GM21381 (cell line): ENCODE data around the gene TCEAL1.
"Not testable (repeated sequence)": the region's sequence is repeated elsewhere in the genome, so short reads cannot be mapped to it uniquely, and the experiment has no call there.

Source experiments
- ATAC-seq: cut with Tn5 transposase; IDR thresholded peaks from one replicate; pipeline ENCODE4 v1.9.1; 2021; ENCODE audit warnings: mild to moderate bottlenecking, moderate library complexity; ENCODE audit not compliant: unreplicated experiment

Gene TCEAL1

DNA sequence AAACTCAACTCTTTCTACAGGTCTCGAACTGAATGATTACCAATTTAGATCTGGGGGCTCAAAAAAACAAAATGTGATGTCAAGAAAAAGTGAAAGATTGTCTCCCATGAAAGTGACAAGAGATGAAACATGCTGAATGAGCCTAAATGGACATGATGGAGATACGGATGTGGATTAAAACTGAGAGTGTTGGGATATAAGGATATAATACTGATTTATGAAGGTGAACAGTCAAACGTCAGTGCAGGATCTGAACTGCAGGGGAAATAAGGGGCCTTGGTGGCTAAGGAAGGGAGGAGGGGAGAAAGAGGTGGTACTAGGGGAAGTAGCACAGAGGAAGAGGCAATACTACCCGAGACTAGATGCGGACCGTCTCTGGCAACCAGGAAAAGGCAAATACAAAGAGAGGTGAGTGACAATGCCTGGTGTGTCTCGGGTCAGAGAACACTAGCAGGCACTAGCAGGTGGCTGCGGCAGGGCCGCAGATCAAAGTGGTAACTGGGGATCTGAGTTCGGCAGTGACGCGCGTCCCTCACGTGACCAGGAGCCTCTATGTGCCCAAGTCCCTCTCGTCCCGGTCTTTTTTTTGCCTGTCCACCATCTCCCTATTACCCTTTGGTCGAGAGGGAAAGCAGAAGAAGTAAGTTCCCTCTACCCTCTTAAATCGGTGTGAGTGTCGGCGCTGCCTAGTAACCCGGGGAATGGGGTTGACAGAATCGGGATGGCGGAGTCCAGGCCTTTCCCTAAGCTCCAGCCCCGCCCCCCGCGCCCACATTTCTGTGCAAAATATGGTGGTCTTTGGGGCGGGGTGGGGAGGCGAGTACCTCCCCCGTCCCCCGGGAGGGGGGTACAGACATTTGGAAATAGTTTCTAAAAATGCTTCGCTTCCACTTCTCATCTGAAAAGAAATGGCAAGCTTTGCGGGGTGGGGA is at the start of gene TCEAL1:
Gene TCEAL1, plus strand, starts transcription at position 590 of the 932 bp plus-strand sequence. CDS start 942 bp downstream, outside the sequence.
- peak; percentile 73 for ATAC-seq

DNA sequence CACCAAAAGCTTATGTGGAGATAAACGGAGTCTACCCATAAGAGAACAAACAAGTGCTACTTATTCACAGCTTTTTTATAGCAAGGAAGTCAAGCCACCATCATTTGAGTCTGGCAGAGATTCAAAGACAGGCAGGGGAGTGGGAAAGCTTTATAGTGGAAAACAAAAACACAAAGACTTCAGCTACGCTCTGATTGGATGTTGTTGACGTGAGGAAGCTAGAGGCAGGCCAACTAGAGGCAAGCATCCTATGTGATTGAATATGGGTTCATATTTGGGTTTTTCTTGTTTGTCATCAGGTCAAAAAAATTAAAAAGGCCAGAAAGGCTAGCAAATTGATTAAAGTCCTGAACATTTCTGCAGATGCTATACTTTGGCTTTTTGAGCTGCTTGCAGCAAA is 44.2 kb upstream of the TCEAL1 start:
- ATAC-seq = no peak

DNA sequence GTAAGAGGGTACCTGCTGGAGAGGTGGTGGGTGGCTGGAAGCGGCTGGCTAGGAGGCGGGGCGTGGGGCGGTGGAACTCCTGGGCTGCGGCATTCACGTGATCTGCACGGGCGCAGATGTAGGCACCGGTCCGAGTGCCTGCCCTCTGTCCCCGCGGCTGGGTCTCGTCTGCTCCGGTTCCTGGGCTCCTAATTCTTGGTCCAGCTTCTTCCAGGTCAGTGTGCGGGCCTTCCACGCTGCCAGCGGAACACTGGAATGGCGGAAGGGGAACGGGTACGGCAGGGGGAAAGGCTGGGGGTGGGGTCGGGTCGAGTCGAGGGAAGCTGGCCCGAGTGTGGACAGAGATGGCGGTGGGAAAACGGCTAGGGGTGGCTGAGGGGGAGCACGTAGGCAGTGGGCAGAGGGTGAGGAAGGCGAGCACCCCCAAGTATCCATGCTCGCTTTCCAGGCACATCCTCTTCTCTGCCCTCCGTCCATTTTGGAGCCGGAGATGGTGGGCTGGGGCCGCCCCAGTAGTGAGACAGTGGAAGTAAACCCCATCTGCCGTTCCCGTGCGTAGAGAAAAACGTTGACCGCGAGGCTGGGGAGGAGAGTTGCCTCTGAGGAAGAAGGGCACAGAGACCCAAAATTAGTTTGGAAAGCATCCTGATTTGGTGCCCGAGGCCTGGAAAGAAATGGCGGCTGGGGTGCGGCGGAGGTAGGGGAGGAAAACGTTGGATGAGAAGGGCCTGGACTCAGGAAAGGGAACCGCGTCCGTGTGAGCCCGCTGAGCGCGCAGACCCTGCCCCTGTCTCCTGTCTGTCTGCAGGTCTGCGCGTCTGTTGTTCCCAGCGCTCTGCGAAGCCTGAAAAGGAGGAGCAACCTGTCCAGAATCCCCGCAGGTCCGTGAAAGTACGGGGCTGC is 43.1 kb upstream of the TCEAL1 start, which contains the start of gene TCEAL4:
Gene TCEAL4, plus strand, starts transcription at position 105 of the 903 bp plus-strand sequence. CDS start 1,161 bp downstream, outside the sequence.
- ATAC-seq = peak; percentile 95

DNA sequence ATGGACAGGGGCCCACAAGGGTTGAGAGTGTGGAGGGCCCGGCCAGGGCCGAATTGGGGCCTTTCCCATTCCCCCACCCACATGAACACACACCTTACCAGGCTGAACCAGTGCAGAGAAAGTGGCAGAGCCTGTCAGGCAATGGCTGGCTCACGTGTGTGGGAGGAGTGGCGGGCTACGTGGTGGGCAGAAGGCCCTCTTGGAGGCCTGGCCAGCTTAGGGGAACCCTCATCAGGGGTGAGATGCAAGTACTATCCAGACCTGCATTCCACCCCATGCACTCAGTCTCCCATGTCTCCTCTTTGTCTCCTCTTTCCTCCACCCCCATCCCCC is 42.5 kb upstream of the TCEAL1 start:
- ATAC-seq = no peak

DNA sequence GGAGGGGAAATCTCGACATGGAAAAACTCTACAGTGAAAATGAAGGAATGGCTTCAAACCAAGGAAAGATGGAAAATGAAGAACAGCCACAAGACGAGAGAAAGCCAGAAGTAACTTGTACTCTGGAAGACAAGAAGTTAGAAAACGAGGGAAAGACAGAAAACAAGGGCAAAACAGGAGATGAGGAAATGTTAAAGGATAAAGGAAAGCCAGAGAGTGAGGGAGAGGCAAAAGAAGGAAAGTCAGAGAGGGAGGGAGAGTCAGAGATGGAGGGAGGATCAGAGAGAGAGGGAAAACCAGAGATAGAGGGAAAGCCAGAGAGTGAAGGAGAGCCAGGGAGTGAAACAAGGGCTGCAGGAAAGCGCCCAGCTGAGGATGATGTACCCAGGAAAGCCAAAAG is 42.1 kb upstream of the TCEAL1 start:
- ATAC-seq = no peak

DNA sequence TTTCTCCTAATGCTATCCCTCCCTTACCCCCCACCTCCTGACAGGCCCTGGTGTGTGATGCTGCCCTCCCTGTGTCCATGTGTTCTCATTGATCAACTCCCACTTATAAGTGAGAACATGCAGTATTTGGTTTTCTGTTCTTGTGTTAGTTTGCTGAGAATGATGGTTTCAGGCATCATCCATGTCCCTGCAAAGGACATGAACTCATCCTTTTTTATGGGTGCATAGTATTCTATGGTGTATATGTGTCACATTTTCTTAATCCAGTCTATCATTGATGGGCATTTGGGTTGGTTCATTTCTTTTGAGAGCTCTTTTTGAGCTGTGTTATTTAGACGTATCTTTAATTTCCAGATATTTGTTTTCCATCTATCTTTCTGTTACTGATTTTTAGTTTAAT is 36.5 kb upstream of the TCEAL1 start:
- not testable (repeated sequence) for ATAC-seq

GRCh38 chrX:103595202-103595601 is 33.6 kb upstream of the TCEAL1 start:
- ATAC-seq = not testable (repeated sequence)

- peak; percentile 82 for ATAC-seq
Observed at GRCh38 chrX:103607364-103608305, 21.1 kb upstream of the TCEAL1 start, which contains the start of gene TCEAL3. TCEAL3 (plus strand) TSS chrX:103607963; CDS start chrX:103609065, 1,102 bp downstream.

DNA sequence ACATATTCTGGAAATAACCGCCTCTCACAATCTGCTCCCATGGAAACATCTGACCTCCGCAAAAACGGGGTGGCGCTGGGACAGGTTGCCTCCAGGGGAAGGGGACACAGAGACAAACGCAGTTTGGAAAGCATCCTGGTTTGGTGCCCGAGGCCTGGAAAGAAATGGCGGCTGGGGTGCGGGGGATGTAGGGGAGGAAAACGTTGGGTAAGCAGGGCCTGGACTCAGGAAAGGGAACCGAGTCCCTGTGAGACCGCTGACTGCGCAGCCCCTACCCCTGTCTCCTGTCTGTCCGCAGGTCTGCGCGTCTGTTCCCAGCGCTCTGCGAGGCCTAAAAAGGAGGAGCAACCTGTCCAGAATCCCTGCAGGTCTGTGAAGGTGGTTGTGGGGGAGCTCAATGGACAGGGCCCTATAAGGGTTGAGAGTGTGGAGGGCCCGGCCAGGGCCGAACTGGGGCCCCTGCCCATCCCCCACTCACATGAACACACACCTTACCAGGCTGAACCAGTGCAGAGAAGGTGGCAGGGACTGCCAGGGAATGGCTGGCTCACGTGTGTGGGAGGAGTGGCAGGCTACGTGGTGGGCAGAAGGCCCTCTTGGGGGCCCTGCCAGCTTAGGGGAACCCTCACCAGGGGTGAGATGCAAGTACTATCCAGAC is 20.3 kb upstream of the TCEAL1 start:
- ATAC-seq = peak; percentile 29

DNA sequence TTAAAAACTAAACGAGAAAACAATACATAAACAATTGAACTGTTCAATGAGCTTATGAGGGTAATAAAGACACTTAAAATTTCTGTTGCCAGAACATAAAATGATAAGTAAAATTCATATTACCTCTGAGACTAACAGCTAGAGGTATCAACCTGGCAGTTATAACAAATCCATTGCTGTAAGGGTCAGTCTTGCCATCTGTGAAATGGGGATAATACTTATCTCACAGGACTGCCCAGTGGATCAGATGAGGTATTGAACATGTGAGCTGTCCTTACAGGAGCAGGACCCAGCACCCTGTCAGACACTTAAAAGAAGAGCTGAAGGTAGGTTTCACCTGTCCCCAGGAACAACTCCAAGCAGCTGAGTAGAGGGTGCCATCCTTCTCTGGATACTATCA is 18.5 kb upstream of the TCEAL1 start:
- no peak for ATAC-seq

DNA sequence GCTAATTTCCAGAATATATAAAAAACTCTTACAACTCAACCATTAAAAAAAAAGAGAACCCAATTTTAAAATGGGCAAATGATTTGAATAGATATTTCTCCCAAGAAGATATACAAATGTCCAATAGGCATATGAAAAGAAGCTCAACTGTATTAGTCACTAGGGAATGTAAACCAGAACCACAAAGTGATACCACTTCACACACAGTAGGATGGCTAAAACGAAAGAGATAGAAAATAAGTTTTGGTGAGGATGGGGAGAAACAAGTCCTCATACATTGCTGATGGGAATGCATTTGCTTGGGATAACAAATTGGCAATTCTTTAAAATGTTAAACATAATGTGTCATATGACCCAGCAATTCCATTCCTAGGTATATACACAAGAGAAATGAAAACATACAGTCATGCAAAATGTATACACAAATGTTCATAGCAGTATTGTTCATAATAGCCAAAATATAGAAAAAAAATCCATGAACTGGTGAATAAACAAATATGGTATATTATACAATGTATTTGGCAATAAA is 15.3 kb upstream of the TCEAL1 start:
- ATAC-seq = no peak

DNA sequence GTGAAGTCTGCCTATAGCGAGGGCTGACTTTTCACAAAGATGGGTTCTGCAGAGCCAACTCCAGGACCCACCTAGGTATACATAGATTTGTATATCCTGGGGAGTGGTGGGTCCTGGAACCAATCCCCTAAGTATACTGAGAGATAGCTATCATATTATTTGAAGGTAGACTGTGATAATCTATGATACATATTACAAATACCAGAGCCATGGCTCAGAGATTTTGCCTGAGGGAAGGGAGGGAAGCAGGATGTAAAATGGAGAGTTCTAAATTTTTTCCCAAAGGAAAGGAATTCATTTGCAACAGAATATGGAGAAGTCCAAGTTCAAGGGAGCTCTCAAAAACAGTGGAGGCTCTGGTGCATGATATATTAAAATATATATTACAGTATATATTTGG is 13.8 kb upstream of the TCEAL1 start:
- ATAC-seq = no peak

DNA sequence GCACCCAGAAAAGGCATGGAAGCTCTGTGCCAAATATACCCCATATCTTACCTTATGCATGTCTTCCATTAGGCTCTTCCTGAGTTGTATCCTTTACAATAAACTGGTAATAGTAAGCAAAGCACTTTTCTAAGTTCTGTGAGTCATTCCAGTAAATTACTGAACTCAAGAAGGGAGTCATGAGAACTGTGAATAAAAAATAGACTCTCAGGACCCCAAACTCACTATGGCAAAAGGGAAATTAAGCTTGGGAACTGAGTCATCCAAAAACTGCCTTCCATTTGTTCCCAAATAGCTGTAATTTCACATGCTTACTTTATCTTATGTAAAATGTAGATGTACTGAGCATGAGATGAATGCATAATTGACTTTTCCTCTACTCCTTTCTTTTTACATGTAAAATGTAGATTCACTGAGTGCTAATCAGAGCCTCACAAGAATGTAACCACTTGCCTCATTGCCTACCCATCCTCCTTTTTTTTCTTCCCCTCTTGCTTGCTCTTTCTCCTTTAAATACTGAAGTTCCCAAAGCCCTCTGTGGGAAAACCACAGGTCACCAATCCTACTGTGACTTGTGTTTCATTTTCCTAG is 12.9 kb upstream of the TCEAL1 start:
- ATAC-seq = no peak

DNA sequence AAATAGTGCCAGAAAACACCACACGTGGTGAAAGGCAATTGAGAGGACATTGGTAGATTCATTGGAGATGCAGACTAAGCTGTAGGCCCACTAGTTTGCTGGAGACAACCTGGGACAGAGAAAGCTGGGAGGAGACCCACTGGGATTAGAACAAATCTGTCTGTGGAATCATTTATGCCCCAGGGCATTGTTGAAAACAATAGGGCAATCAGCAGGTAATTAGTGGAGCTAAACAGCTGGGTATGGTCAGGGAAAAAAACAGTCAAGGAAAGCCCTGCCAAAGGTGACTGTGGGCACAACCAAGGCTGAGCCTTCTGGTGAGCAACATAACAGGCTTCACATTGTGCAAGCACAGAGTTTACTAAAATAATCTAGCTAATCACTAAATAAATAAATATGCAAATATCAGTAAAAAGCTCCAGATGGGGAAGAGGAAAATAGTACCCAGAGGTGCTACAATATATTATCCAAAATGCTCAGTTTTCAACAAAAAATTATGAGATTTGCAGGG is 12.0 kb upstream of the TCEAL1 start:
- no peak for ATAC-seq

GRCh38 chrX:103624111-103624510 is 4.7 kb upstream of the TCEAL1 start:
- ATAC-seq = no peak

DNA sequence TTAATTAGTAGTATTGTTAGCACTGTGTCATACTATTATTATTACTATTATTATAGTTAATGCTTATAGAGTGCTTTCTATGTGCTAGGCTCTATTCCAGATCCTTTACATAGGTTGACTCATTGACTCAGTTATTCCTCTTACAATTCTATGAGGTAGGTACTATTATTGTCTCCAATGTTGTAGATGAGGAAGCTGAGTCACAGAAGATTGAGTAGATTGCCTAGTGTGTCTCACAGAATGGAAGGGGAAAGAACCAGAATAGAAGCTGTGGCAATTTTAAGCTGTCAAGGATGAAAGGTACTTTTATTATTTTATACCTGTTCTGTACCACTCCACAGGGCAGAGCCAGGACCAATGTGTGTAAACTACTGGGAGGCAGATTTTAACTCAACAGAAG is 1.9 kb upstream of the TCEAL1 start:
- ATAC-seq = no peak

DNA sequence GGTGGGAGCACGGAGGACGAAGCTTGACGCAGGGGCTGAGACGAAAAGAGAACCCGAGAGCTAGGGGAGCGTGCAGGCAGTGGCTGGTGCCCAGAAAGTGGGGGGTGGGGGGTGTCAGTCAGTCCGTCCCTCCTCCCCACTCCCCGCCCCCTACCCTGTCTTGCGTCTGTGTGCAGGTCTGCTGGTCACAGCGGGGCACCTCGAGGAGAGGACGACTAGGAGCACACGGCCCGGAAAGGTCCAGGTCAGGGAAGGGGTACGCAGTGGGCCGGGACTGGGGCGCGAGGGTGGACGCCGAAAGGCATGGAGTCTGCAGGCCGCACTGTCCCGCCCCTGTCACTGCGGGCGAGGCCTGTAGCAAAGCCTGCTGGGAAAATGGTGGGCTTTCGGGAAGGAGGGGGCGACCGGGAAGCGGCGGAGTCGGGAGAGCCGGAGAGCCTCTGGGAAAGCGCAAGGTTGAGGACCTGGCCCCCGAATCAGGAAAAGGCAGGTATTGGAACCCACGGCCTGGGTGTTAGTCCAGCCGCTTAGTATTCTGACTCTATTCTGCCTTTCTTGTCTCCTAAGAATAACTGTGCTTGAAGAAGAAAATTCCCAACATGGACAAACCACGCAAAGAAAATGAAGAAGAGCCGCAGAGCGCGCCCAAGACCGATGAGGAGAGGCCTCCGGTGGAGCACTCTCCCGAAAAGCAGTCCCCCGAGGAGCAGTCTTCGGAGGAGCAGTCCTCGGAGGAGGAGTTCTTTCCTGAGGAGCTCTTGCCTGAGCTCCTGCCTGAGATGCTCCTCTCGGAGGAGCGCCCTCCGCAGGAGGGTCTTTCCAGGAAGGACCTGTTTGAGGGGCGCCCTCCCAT is 769 bp downstream of the TCEAL1 start:
- peak; percentile 43 for ATAC-seq

- no peak for ATAC-seq
Observed at GRCh38 chrX:103630171-103630511, 1.4 kb downstream of the TCEAL1 start.
